Fibroblast of peridontal ligament (primary cell): ENCODE measurements around the gene GID8.
A peak's percentile ranks its signal among the peaks of the same experiment; 100 is the strongest.

Source experiments
- DNase-seq: peaks from one replicate; pipeline ENCODE4 v3.0.0-alpha.2; 2010; ENCODE audit errors: extremely low read depth

The GID8 gene

GRCh38 chr20:62902926-62903615, 34.9 kb upstream of the GID8 start:
- DNase-seq = no peak

GRCh38 chr20:62905536-62906117, 32.3 kb upstream of the GID8 start:
- no peak for DNase-seq

GRCh38 chr20:62906209-62906608, 31.7 kb upstream of the GID8 start:
- no peak for DNase-seq

GRCh38 chr20:62906647-62907375, 31.1 kb upstream of the GID8 start:
- no peak for DNase-seq

GRCh38 chr20:62907384-62908317, 30.3 kb upstream of the GID8 start:
- peak; percentile 49 for DNase-seq

GRCh38 chr20:62908971-62909791, 28.8 kb upstream of the GID8 start:
- DNase-seq = no peak

- no peak for DNase-seq
Observed at GRCh38 chr20:62910217-62910766, 27.7 kb upstream of the GID8 start.

- no peak for DNase-seq
Observed at GRCh38 chr20:62910777-62911497, 27.0 kb upstream of the GID8 start.

- no peak for DNase-seq
Observed at GRCh38 chr20:62911701-62912280, 26.2 kb upstream of the GID8 start.

- DNase-seq = no peak
Observed at GRCh38 chr20:62913043-62913630, 24.8 kb upstream of the GID8 start.

GRCh38 chr20:62914436-62914835, 23.5 kb upstream of the GID8 start:
- DNase-seq = no peak

GRCh38 chr20:62914970-62915457, 22.9 kb upstream of the GID8 start:
- DNase-seq = no peak

GRCh38 chr20:62916703-62917476, 21.1 kb upstream of the GID8 start:
- DNase-seq = no peak

GRCh38 chr20:62917720-62918119, 20.2 kb upstream of the GID8 start:
- DNase-seq = no peak

- DNase-seq = no peak
Observed at GRCh38 chr20:62918147-62918546, 19.8 kb upstream of the GID8 start.

GRCh38 chr20:62918831-62919230, 19.1 kb upstream of the GID8 start:
- no peak for DNase-seq

- no peak for DNase-seq
Observed at GRCh38 chr20:62920039-62920645, 17.8 kb upstream of the GID8 start.

- no peak for DNase-seq
Observed at GRCh38 chr20:62921119-62921687, 16.7 kb upstream of the GID8 start.
